Measurements from ENCODE around the gene LTF. TPM values are rescaled to one million over a fixed set of nuclear protein-coding genes. Genes with fewer than 3 reads are reported as not detected.
"Not testable (repeated sequence)": the region's sequence is repeated elsewhere in the genome, so short reads cannot be mapped to it uniquely, and the experiment has no call there.

The LTF gene
- polyA plus RNA-seq, 3 donors: 2.2 to 3.6 (median 3.3) TPM

GRCh38 chr3:46395766-46396530, 68.8 kb downstream of the LTF start:
- DNase-seq: no peak

- DNase-seq: no peak
Measured at GRCh38 chr3:46395210-46395661, 69.5 kb downstream of the LTF start.

- DNase-seq: no peak
Measured at GRCh38 chr3:46393554-46394434, 70.9 kb downstream of the LTF start.

- no peak for DNase-seq
Measured at GRCh38 chr3:46393011-46393410, 71.7 kb downstream of the LTF start.

- DNase-seq: not testable (repeated sequence)
Measured at GRCh38 chr3:46391526-46391925, 73.2 kb downstream of the LTF start.

- no peak for DNase-seq
Measured at GRCh38 chr3:46389306-46389705, 75.4 kb downstream of the LTF start.

- DNase-seq: not testable (repeated sequence)
Measured at GRCh38 chr3:46388847-46389246, 75.9 kb downstream of the LTF start.

- DNase-seq: no peak
Measured at GRCh38 chr3:46386205-46386604, 78.5 kb downstream of the LTF start.

Other genes starting within 250 kb of the LTF start
- under 1 TPM in 2 of 3 donors, not detected in 1; 0.07 to 0.13 TPM for gene CCR3, start 222.4 kb downstream of the LTF start, polyA plus RNA-seq (ENCODE audit: insufficient read length in 3 of 3)
- gene CCR2, start 110.8 kb downstream of the LTF start, polyA plus RNA-seq (ENCODE audit: insufficient read length in 3 of 3): 1 to 10 TPM in 2 of 3 donors, under 1 TPM in 1; 0.87 to 1.9 (median 1.6) TPM
- under 1 TPM; 0.17 to 0.47 (median 0.41) TPM for gene CCR5, start 94.0 kb downstream of the LTF start, polyA plus RNA-seq (ENCODE audit: insufficient read length in 3 of 3)
- 1 to 10 TPM in 1 of 3 donors, under 1 TPM in 2; 0.83 to 1.1 (median 0.99) TPM for gene CCRL2, start 57.6 kb downstream of the LTF start, polyA plus RNA-seq (ENCODE audit: insufficient read length in 3 of 3)
- under 1 TPM in 1 of 3 donors, not detected in 2; 0.06 TPM for gene RTP3, start 33.1 kb upstream of the LTF start, polyA plus RNA-seq (ENCODE audit: insufficient read length in 3 of 3)
- gene LRRC2, start 101.4 kb upstream of the LTF start, polyA plus RNA-seq (ENCODE audit: insufficient read length in 3 of 3): 1 to 10 TPM; 1.4 to 2.9 (median 2.1) TPM
- under 1 TPM; 0.13 to 0.17 (median 0.16) TPM for gene FAM240A, start 147.6 kb upstream of the LTF start, polyA plus RNA-seq (ENCODE audit: insufficient read length in 3 of 3)
- 10 to 100 TPM; 10.4 to 20.6 (median 19.3) TPM for gene ALS2CL, start 228.8 kb upstream of the LTF start, polyA plus RNA-seq (ENCODE audit: insufficient read length in 3 of 3)
- gene TMIE, start 236.5 kb upstream of the LTF start, polyA plus RNA-seq (ENCODE audit: insufficient read length in 3 of 3): 1 to 10 TPM in 1 of 3 donors, under 1 TPM in 2; 0.90 to 1.3 (median 0.95) TPM

All from renal pelvis (tissue), 4 donors.